Spleen (tissue), 11 donors: ENCODE measurements around the gene SURF1. TPM values are rescaled to one million over a fixed set of nuclear protein-coding genes. Genes with fewer than 3 reads are reported as not detected.
A peak's percentile ranks its signal among the peaks of the same experiment; 100 is the strongest.

Experiments used
- DNase-seq: peaks from one replicate; pipeline ENCODE4 v3.0.0-alpha.2; 2020
- H3K27ac ChIP-seq, 8 donors: fragments of 200-600 bp; sonication (generic) in 7 of 8; 1 replicate in 4 of 8; 2 replicates in 4 of 8; pipeline versions ENCODE4 v1.5.0 to v1.8.0; 2016 to 2021; ENCODE audit warnings: inconsistent platforms in 4 of 8, mild to moderate bottlenecking in 4 of 8, moderate library complexity in 1 of 8
- H3K27me3 ChIP-seq, 7 donors: fragments of 200-600 bp; sonication (generic) in 6 of 7; replicated peaks in 1 of 7; 1 replicate in 4 of 7; 2 replicates in 3 of 7; pipeline versions ENCODE4 v1.5.0 to v1.8.0; 2016 to 2021; ENCODE audit warnings: inconsistent platforms in 3 of 7, mild to moderate bottlenecking in 1 of 7
- H3K36me3 ChIP-seq, 6 donors: fragments of 200-600 bp; sonication (generic) in 5 of 6; 1 replicate in 4 of 6; 2 replicates in 2 of 6; pipeline versions ENCODE4 v1.5.0 to v1.8.0; 2016 to 2021; ENCODE audit warnings: inconsistent platforms in 2 of 6
- H3K4me1 ChIP-seq, 6 donors: fragments of 200-600 bp; sonication (generic) in 5 of 6; 1 replicate in 3 of 6; 2 replicates in 3 of 6; pipeline versions ENCODE4 v1.5.0 to v1.8.0; 2016 to 2021; ENCODE audit warnings: inconsistent platforms in 3 of 6
- H3K4me3 ChIP-seq, 8 donors: fragments of 200-600 bp; sonication (generic) in 7 of 8; 1 replicate in 4 of 8; 2 replicates in 4 of 8; pipeline versions ENCODE4 v1.5.0 to v1.8.0; 2016 to 2021; ENCODE audit warnings: inconsistent platforms in 4 of 8, mild to moderate bottlenecking in 4 of 8, moderate library complexity in 2 of 8
- H3K9me3 ChIP-seq, 8 donors: fragments of 200-600 bp; sonication (generic) in 7 of 8; 1 replicate in 4 of 8; 2 replicates in 4 of 8; pipeline versions ENCODE4 v1.5.0 to v1.8.0; 2016 to 2021; ENCODE audit warnings: inconsistent platforms in 4 of 8
- CTCF ChIP-seq, 11 experiments: fragments of 200-600 bp in 7 of 11; fragments of 450-650 bp in 4 of 11; sonication (generic) in 4 of 11; IDR thresholded peaks in 8 of 11; conservative IDR thresholded peaks in 3 of 11; 1 replicate in 7 of 11; 2 replicates in 4 of 11; pipeline versions ENCODE4 v1.4.0 to v1.8.0; 2016 to 2021; ENCODE audit warnings: antibody characterized with exemption in 11 of 11, inconsistent platforms in 4 of 11, mild to moderate bottlenecking in 1 of 11
- POLR2A ChIP-seq, 3 donors: fragments of 450-650 bp; IDR thresholded peaks; one replicate each; pipeline ENCODE4 v1.5.1; 2017; ENCODE audit warnings: antibody characterized with exemption in 3 of 3, mild to moderate bottlenecking in 1 of 3
- POLR2AphosphoS5 ChIP-seq, 3 donors: sonication (generic); formaldehyde crosslinking; IDR thresholded peaks; one replicate each; pipeline ENCODE4 v1.5.1; 2017; ENCODE audit warnings: antibody characterized with exemption in 3 of 3
- WGBS, 5 donors: extraction: QIAGEN DNeasy Blood & Tissue Kit in 3 of 5; methylation state at CpG; one replicate each; pipeline versions ENCODE4 v1.1.5 to v1.1.7; 2013 to 2018; 5-methylcytosine and 5-hydroxymethylcytosine counted together
- intact Hi-C: fragments of 100-400 bp; cut with DNase I; formaldehyde crosslinking; loops from one replicate; pipeline ENCODE4 v1.15.0; 2023; ENCODE audit warnings: low total_unique reads
- polyA plus RNA-seq, 3 donors: library from polyadenylated mRNA; stranded (reverse); fragments of 200-250 nt; gene quantifications; one replicate each; pipeline ENCODE4 v1.2.1, GENCODE V29; 2013
- total RNA-seq, 7 donors: library from RNA; depleted of rRNA in 3 of 7; stranded (reverse); fragments of >200 nt in 3 of 7; fragmentation: NEBNext Ultra II Directional in 4 of 7; extraction: Animal tissue kit (Norgen Biotek cat#: 25700) in 4 of 7; gene quantifications; one replicate each; pipeline versions ENCODE4 v1.1.0 to v1.2.1, GENCODE V29; 2016 to 2021
- donor health status: healthy with polysubstance abuse.
- donor health status: DM: no; HTN: no; CAD: no; lungs with moderate emphysema.
- donor health status: DM: no; HTN: no; CAD: no.
- donor health status: Bipolar disorder and iron deficiency.
- donor health status: healthy.
- donor health status: DM: no; HTN: no; CAD: no.
- donor health status: DM: yes; HTN: yes; CAD: no.

SURF1 gene
- total and polyA plus RNA-seq, 10 donors: 31.4 to 75.6 (median 36.2) TPM

GRCh38 chr9:133344071-133344470 is 12.2 kb downstream of the SURF1 start:
- H3K4me3 ChIP-seq: no peak overlapping the region
- H3K36me3 ChIP-seq: peaks cover 0 to 74% (median 54%) of the 10 kb centered on the region in 6 donors
- H3K27me3 ChIP-seq: no peaks in the 10 kb centered on the region
- H3K27ac ChIP-seq: no peak overlapping the region
- no peaks in the 10 kb centered on the region for H3K9me3 ChIP-seq
- DNase-seq: no peak
- TF ChIP-seq POLR2AphosphoS5 (IDR thresholded peaks at IDR 0.05): peak in 1 of 3 donors; percentile 24
- no peak for TF ChIP-seq CTCF (IDR thresholded peaks at IDR 0.05 in 8 of 11, conservative IDR thresholded peaks at IDR 0.05 in 3 of 11)
- 91 to 96% (median 94%) methylated on average over 12 to 19 of the region's 19 CpGs for WGBS, 5 donors
- peaks cover 28 to 82% (median 62%) of the 10 kb centered on the region in 6 donors for H3K4me1 ChIP-seq
- intact Hi-C loops: no loop called here

- no peak for TF ChIP-seq CTCF (IDR thresholded peaks at IDR 0.05 in 8 of 11, conservative IDR thresholded peaks at IDR 0.05 in 3 of 11)
- TF ChIP-seq POLR2A (IDR thresholded peaks at IDR 0.05): no peak
- no peak for TF ChIP-seq POLR2AphosphoS5 (IDR thresholded peaks at IDR 0.05)
- WGBS, 5 donors: 79 to 93% (median 81%) methylated on average over 4 to 11 of the region's 11 CpGs
Measured at GRCh38 chr9:133342570-133342969, 13.7 kb downstream of the SURF1 start.

GRCh38 chr9:133342069-133342406 is 14.2 kb downstream of the SURF1 start:
- Histone ChIP-seq H3K4me3 (peak overlapping the region in 1 of 8 donors; percentile 49), H3K27ac (peak overlapping the region; percentile 19 to 86 (median 78)), H3K27me3 (no peaks in the 10 kb centered on the region), H3K9me3 (no peaks in the 10 kb centered on the region), H3K4me1 (peaks cover 25 to 89% (median 55%) of the 10 kb centered on the region in 6 donors), H3K36me3 (peaks cover 0 to 80% (median 55%) of the 10 kb centered on the region in 6 donors)
- TF ChIP-seq POLR2A (IDR thresholded peaks at IDR 0.05) (no peak), POLR2AphosphoS5 (IDR thresholded peaks at IDR 0.05) (no peak), CTCF (IDR thresholded peaks at IDR 0.05 in 8 of 11, conservative IDR thresholded peaks at IDR 0.05 in 3 of 11) (no peak)
- intact Hi-C loops: no loop called here
- no peak for DNase-seq
- 73 to 89% (median 77%) methylated on average over 10 to 12 of the region's 12 CpGs for WGBS, 5 donors

More at GRCh38 chr9:133342570-133342969, 13.7 kb downstream of the SURF1 start:
- intact Hi-C loops: no loop called here
- Histone ChIP-seq H3K4me1 (peaks cover 26 to 88% (median 57%) of the 10 kb centered on the region in 6 donors), H3K27ac (peak overlapping the region in 6 of 8 donors; percentile 74 to 86 (median 80)), H3K4me3 (peak overlapping the region in 1 of 8 donors; percentile 49), H3K36me3 (peaks cover 0 to 80% (median 55%) of the 10 kb centered on the region in 6 donors), H3K9me3 (no peaks in the 10 kb centered on the region), H3K27me3 (no peaks in the 10 kb centered on the region)
- DNase-seq: peak; percentile 67

- intact Hi-C loops: no loop called here
- 68 to 86% (median 78%) methylated on average over 14 to 15 of the region's 15 CpGs for WGBS, 5 donors
- DNase-seq: peak; percentile 92
- H3K9me3 ChIP-seq: no peaks in the 10 kb centered on the region
- peak overlapping the region; percentile 19 to 86 (median 78) for H3K27ac ChIP-seq
- H3K27me3 ChIP-seq: no peaks in the 10 kb centered on the region
- peaks cover 0 to 80% (median 55%) of the 10 kb centered on the region in 6 donors for H3K36me3 ChIP-seq
- peak in 2 of 3 donors; percentile 53 to 69 for TF ChIP-seq POLR2AphosphoS5 (IDR thresholded peaks at IDR 0.05)
- no peak for TF ChIP-seq CTCF (IDR thresholded peaks at IDR 0.05 in 8 of 11, conservative IDR thresholded peaks at IDR 0.05 in 3 of 11)
- peak overlapping the region in 3 of 8 donors; percentile 10 to 49 (median 23) for H3K4me3 ChIP-seq
- peaks cover 25 to 89% (median 55%) of the 10 kb centered on the region in 6 donors for H3K4me1 ChIP-seq
Measured at GRCh38 chr9:133341369-133342068, 14.8 kb downstream of the SURF1 start.
